Activated naive CD8-positive, alpha-beta T cell treated with anti-CD3 and anti-CD28 coated beads, Interleukin-2, amount 50 U/mL, for 16 hours (primary cell): Measurements from ENCODE around the gene XCL1.

ENCODE experiments used
- DNase-seq: peaks from one replicate; pipeline ENCODE4 v3.0.0-alpha.2; 2020; ENCODE audit warnings: low read depth, low spot score

XCL1 gene

GRCh38 chr1:168605443-168605842 is 29.0 kb downstream of the XCL1 start:
- DNase-seq: no peak

- no peak for DNase-seq
Measured at GRCh38 chr1:168606096-168606495, 29.7 kb downstream of the XCL1 start.

- DNase-seq: no peak
Measured at GRCh38 chr1:168607872-168608428, 31.5 kb downstream of the XCL1 start.

GRCh38 chr1:168608796-168609715 is 32.7 kb downstream of the XCL1 start:
- DNase-seq: no peak

GRCh38 chr1:168609741-168610510 is 33.5 kb downstream of the XCL1 start:
- no peak for DNase-seq

- no peak for DNase-seq
Measured at GRCh38 chr1:168613038-168613451, 36.6 kb downstream of the XCL1 start.

GRCh38 chr1:168613691-168614231 is 37.4 kb downstream of the XCL1 start:
- no peak for DNase-seq

- no peak for DNase-seq
Measured at GRCh38 chr1:168614235-168614634, 37.8 kb downstream of the XCL1 start.

GRCh38 chr1:168615965-168616364 is 39.6 kb downstream of the XCL1 start:
- DNase-seq: no peak

GRCh38 chr1:168617974-168618750 is 41.8 kb downstream of the XCL1 start:
- no peak for DNase-seq

GRCh38 chr1:168618886-168619285 is 42.5 kb downstream of the XCL1 start:
- no peak for DNase-seq

GRCh38 chr1:168621356-168621755 is 45.0 kb downstream of the XCL1 start:
- no peak for DNase-seq

GRCh38 chr1:168623003-168623828 is 46.8 kb downstream of the XCL1 start:
- DNase-seq: no peak

GRCh38 chr1:168623831-168624230 is 47.4 kb downstream of the XCL1 start:
- no peak for DNase-seq

- DNase-seq: no peak
Measured at GRCh38 chr1:168626326-168626725, 49.9 kb downstream of the XCL1 start.

GRCh38 chr1:168627370-168627769 is 51.0 kb downstream of the XCL1 start:
- no peak for DNase-seq

- no peak for DNase-seq
Measured at GRCh38 chr1:168628807-168629206, 52.4 kb downstream of the XCL1 start.

- DNase-seq: no peak
Measured at GRCh38 chr1:168629466-168629865, 53.1 kb downstream of the XCL1 start.
